GM12874 (cell line): Measurements from ENCODE around the gene TUBGCP2.

Source experiments
- CTCF ChIP-seq: IDR thresholded peaks from 2 replicates; pipeline ENCODE4 v1.5.1; 2011; ENCODE audit warnings: low read depth, mild to moderate bottlenecking, control low read depth, low read length, moderate library complexity; ENCODE audit not compliant: insufficient read depth

The TUBGCP2 gene

GRCh38 chr10:133339708-133340380 is 31.2 kb upstream of the TUBGCP2 start:
- no peak for TF ChIP-seq CTCF

- TF ChIP-seq CTCF, result no peak
Observed at GRCh38 chr10:133338080-133339071, 29.7 kb upstream of the TUBGCP2 start.

GRCh38 chr10:133337370-133337725 is 28.7 kb upstream of the TUBGCP2 start:
- TF ChIP-seq CTCF, result no peak

- TF ChIP-seq CTCF, result no peak
Observed at GRCh38 chr10:133336577-133337369, 28.1 kb upstream of the TUBGCP2 start, which contains the start of gene CALY. TSS of gene CALY (minus strand) at chr10:133336896. CDS start at chr10:133328989, 7,907 bp downstream.

GRCh38 chr10:133336118-133336576 is 27.5 kb upstream of the TUBGCP2 start:
- TF ChIP-seq CTCF, result no peak

- TF ChIP-seq CTCF, result no peak
Observed at GRCh38 chr10:133335246-133336117, 26.8 kb upstream of the TUBGCP2 start.
